Endothelial cell of umbilical vein (primary cell): Measurements from ENCODE around the gene PAX3. TPM values are rescaled to one million over a fixed set of nuclear protein-coding genes. Genes with fewer than 3 reads are reported as not detected.

Experiments
- BruUV-seq: library from RNA; stranded (reverse); fragments of 400-500 nt; replicated peaks from 2 replicates; lab custom pipeline; 2021; lab: Mats Ljungman, UMichigan
- CTCF ChIA-PET: fragments of 300-600, 350-600 bp; sonication (Branson Sonifier 250); formaldehyde crosslinking; loops from one replicate; lab custom pipeline; 2021; ENCODE audit warnings: antibody characterized with exemption, inconsistent platforms; lab: Charles Lee
- POLR2A ChIA-PET: fragments of 300-600, 350-600 bp; sonication (Branson Sonifier 250); formaldehyde crosslinking; loops from one replicate; lab custom pipeline; 2021; ENCODE audit warnings: antibody characterized with exemption, inconsistent platforms; lab: Charles Lee
- DNase-seq: peaks from one replicate; pipeline ENCODE4 v3.0.0-alpha.2; 2011; ENCODE audit warnings: low read depth, low spot score
- FAIRE-seq: peaks from 2 replicates; lab custom pipeline; 2011; peaks lifted over from hg19 to GRCh38; lab: Jason Lieb, UNC
- H2AFZ ChIP-seq: 2 replicates; pipeline ENCODE4 v1.6.0; 2012; ENCODE audit warnings: low read depth, low read length, control low read depth, inconsistent platforms
- H3K27ac ChIP-seq: 2 replicates; pipeline ENCODE4 v1.5.1; 2011; ENCODE audit warnings: low read depth, mild to moderate bottlenecking, control low read depth, low read length, moderate library complexity; ENCODE audit not compliant: insufficient read depth
- H3K27me3 ChIP-seq, 2 experiments: 2 replicates each; pipeline versions ENCODE4 v1.6.0 to v1.6.1; 2011; ENCODE audit warnings: low read length in 2 of 2, mixed read lengths in 1 of 2; ENCODE audit not compliant: control insufficient read depth in 2 of 2, insufficient read depth in 2 of 2
- H3K36me3 ChIP-seq, 2 experiments: 2 replicates in 1 of 2; 3 replicates in 1 of 2; pipeline ENCODE4 v1.5.1; 2011; ENCODE audit warnings: low read length in 2 of 2, mild to moderate bottlenecking in 1 of 2, moderate library complexity in 1 of 2; ENCODE audit not compliant: control insufficient read depth in 2 of 2, insufficient read depth in 2 of 2; ENCODE audit errors: extremely low read depth in 1 of 2
- H3K4me1 ChIP-seq: 3 replicates; pipeline ENCODE4 v1.5.1; 2011; ENCODE audit warnings: mild to moderate bottlenecking, low read length; ENCODE audit not compliant: control insufficient read depth, insufficient read depth; ENCODE audit errors: extremely low read depth
- H3K4me2 ChIP-seq: 2 replicates; pipeline ENCODE4 v1.6.1; 2011; ENCODE audit warnings: low read length, control low read depth, mixed read lengths; ENCODE audit not compliant: insufficient read depth
- H3K4me3 ChIP-seq, 3 experiments: fragments of 200-600 bp in 1 of 3; sonication (generic), shearing (Covaris generic) in 1 of 3; replicated peaks in 1 of 3; 2 replicates each; pipeline ENCODE4 v1.5.1; 2011 to 2016; ENCODE audit warnings: control low read depth in 3 of 3, low read length in 3 of 3, mild to moderate bottlenecking in 2 of 3, inconsistent platforms in 1 of 3, low read depth in 1 of 3, moderate library complexity in 1 of 3; ENCODE audit not compliant: insufficient read depth in 1 of 3
- H3K79me2 ChIP-seq: 2 replicates; pipeline ENCODE4 v1.6.0; 2012; ENCODE audit warnings: low read length, inconsistent platforms; ENCODE audit not compliant: control insufficient read depth, insufficient read depth
- H3K9ac ChIP-seq: replicated peaks from 2 replicates; pipeline ENCODE3; 2011; ENCODE audit warnings: low read length, control low read depth; ENCODE audit not compliant: insufficient read depth; ENCODE audit errors: extremely low read depth
- H3K9me1 ChIP-seq: replicated peaks from 3 replicates; pipeline ENCODE4 v1.6.0; 2011; ENCODE audit warnings: mild to moderate bottlenecking, low read length; ENCODE audit not compliant: control insufficient read depth, insufficient read depth; ENCODE audit errors: extremely low read depth
- H3K9me3 ChIP-seq: replicated peaks from 2 replicates; pipeline ENCODE4 v1.5.1; 2012; ENCODE audit warnings: low read length, inconsistent platforms; ENCODE audit not compliant: control insufficient read depth, insufficient read depth
- H4K20me1 ChIP-seq: replicated peaks from 2 replicates; pipeline ENCODE3; 2011; ENCODE audit warnings: mild to moderate bottlenecking, low read length; ENCODE audit not compliant: control insufficient read depth, insufficient read depth; ENCODE audit errors: extremely low read depth
- CTCF ChIP-seq, 2 donors: IDR thresholded peaks; 1 replicate in 1 of 2; 2 replicates in 1 of 2; pipeline ENCODE4 v1.5.1; 2011; ENCODE audit warnings: low read length in 2 of 2, mild to moderate bottlenecking in 2 of 2, moderate library complexity in 2 of 2, control low read depth in 1 of 2, inconsistent platforms in 1 of 2, low read depth in 1 of 2; ENCODE audit not compliant: insufficient read depth in 1 of 2; ENCODE audit errors: extremely low read depth in 1 of 2
- EZH2 ChIP-seq: IDR thresholded peaks from 2 replicates; pipeline ENCODE4 v1.6.1; 2012; ENCODE audit warnings: borderline replicate concordance, low read depth, mild to moderate bottlenecking, moderate library complexity, low read length, inconsistent platforms; ENCODE audit not compliant: severe bottlenecking
- FOS ChIP-seq: IDR thresholded peaks from 2 replicates; pipeline ENCODE4 v1.6.1; 2011; ENCODE audit warnings: mild to moderate bottlenecking, low read length, moderate library complexity, borderline replicate concordance; ENCODE audit not compliant: insufficient read depth
- GATA2 ChIP-seq: IDR thresholded peaks from 2 replicates; pipeline ENCODE4 v1.7.0; 2011; ENCODE audit warnings: low read depth, mild to moderate bottlenecking, moderate library complexity, mixed read lengths, low read length; ENCODE audit not compliant: insufficient read length, insufficient read depth
- JUN ChIP-seq: IDR thresholded peaks from 2 replicates; pipeline ENCODE4 v1.6.1; 2011; ENCODE audit warnings: borderline replicate concordance, low read depth; ENCODE audit not compliant: insufficient read length, insufficient read depth
- MAX ChIP-seq: IDR thresholded peaks from 2 replicates; pipeline ENCODE4 v1.6.1; 2011; ENCODE audit not compliant: insufficient read depth, insufficient read length
- MYC ChIP-seq: IDR thresholded peaks from one replicate; pipeline ENCODE4 v1.6.1; 2011; ENCODE audit warnings: mild to moderate bottlenecking, low read depth, low read length
- POLR2A ChIP-seq: IDR thresholded peaks from 2 replicates; pipeline ENCODE4 v1.6.1; 2012; ENCODE audit warnings: low read depth, mild to moderate bottlenecking, control low read depth, low read length
- POLR2AphosphoS5 ChIP-seq: IDR thresholded peaks from 2 replicates; pipeline ENCODE4 v1.6.1; 2012; ENCODE audit warnings: low read depth, mild to moderate bottlenecking, control low read depth, low read length, moderate library complexity; ENCODE audit not compliant: insufficient read depth
- dilution Hi-C: fragments of 300-500 bp; cut with MboI; formaldehyde crosslinking; loops from one replicate; pipeline ENCODE4 v1.15.0; 2019; ENCODE audit warnings: low sequenced_read_pairs; ENCODE audit not compliant: extremely low pct_ligation_motif_present
- intact Hi-C: fragments of 100-400 bp; cut with micrococcal nuclease; formaldehyde crosslinking; loops from one replicate; pipeline ENCODE4 v1.10.0; 2022
- polyA plus RNA-seq, 4 experiments: library from polyadenylated mRNA; depleted of rRNA in 3 of 4; stranded (reverse) in 3 of 4; unstranded in 1 of 4; fragments of >200 nt; gene quantifications; 2 replicates each; pipeline versions ENCODE4 v1.2.1 to v1.2.3, GENCODE V29; 2011 to 2012; ENCODE audit warnings: missing spikeins in 1 of 4
- total RNA-seq: library from RNA; stranded (reverse); gene quantifications from 2 replicates; pipeline ENCODE4 v1.2.3, GENCODE V29; 2021

PAX3 gene
- total and polyA plus RNA-seq, 2 donors (not counting 3 experiments of a cell fraction or from before 2014, with no cell fraction given), result not detected

- Histone ChIP-seq H3K79me2 (no peaks in the 10 kb centered on the region), H3K27me3 (no peaks in the 10 kb centered on the region), H3K9me3 (no peaks in the 10 kb centered on the region), H3K9me1 (no peaks in the 10 kb centered on the region), H3K4me1 (no peaks in the 10 kb centered on the region), H3K4me2 (no peak overlapping the region), H3K27ac (no peak overlapping the region), H3K4me3 (no peak overlapping the region), H2AFZ (no peak overlapping the region), H3K36me3 (no peaks in the 10 kb centered on the region), H3K9ac (no peak overlapping the region), H4K20me1 (no peaks in the 10 kb centered on the region)
- ChIA-PET POLR2A (no interaction called here), CTCF (no interaction called here)
- DNase-seq, result no peak
- BruUV-seq, result no TSS peak
- no peak for FAIRE-seq
- dilution Hi-C loops (no loop called here), intact Hi-C loops (no loop called here)
- TF ChIP-seq GATA2 (no peak), MYC (no peak), JUN (no peak), MAX (no peak), POLR2AphosphoS5 (no peak), CTCF (IDR thresholded peaks at IDR 0.05; ENCODE audit: extremely low read depth in 1 of 2, insufficient read depth in 1 of 2, low read depth in 1 of 2, low read length in 2 of 2) (no peak), POLR2A (no peak), FOS (no peak), EZH2 (no peak)
These were observed 120.3 kb downstream of the PAX3 start for GRCh38 chr2:222178450-222178849.
